GM23338 (cell line): Measurements from ENCODE around the gene LGALS7.

Experiments
- CREB1 ChIP-seq: fragments of 250-450 bp; sonication (Bioruptor Pico); IDR thresholded peaks from 2 replicates; pipeline ENCODE4 v1.5.0; 2020; ENCODE audit warnings: low read depth, mild to moderate bottlenecking, moderate library complexity
- EZH2 ChIP-seq: fragments of 200-600 bp; sonication (generic); IDR thresholded peaks from one replicate; pipeline ENCODE4 v1.8.0; 2017; ENCODE audit warnings: antibody characterized with exemption, mild to moderate bottlenecking, low read depth; ENCODE audit not compliant: unreplicated experiment
- EZH2phosphoT487 ChIP-seq: fragments of 200-600 bp; sonication (generic); IDR thresholded peaks from one replicate; pipeline ENCODE4 v1.8.1; 2018; ENCODE audit warnings: antibody characterized with exemption; ENCODE audit not compliant: unreplicated experiment
- JUNB ChIP-seq: IDR thresholded peaks from one replicate; pipeline ENCODE4 v1.6.1; 2016; ENCODE audit warnings: antibody characterized with exemption; ENCODE audit not compliant: unreplicated experiment
- NANOG ChIP-seq: IDR thresholded peaks from 2 replicates; pipeline ENCODE4 v1.6.1; 2016; ENCODE audit warnings: antibody characterized with exemption, borderline replicate concordance
- POLR2AphosphoS5 ChIP-seq: IDR thresholded peaks from 2 replicates; pipeline ENCODE4 v1.6.1; 2016; ENCODE audit warnings: antibody characterized with exemption, low read depth
- ZNF331 ChIP-seq: fragments of 250-450 bp; sonication (Bioruptor Pico); IDR thresholded peaks from 2 replicates; pipeline ENCODE4 v1.5.0; 2020; ENCODE audit warnings: low read depth, mild to moderate bottlenecking, moderate library complexity
- TF ChIP-seq, protein P1 (sequence below), 2 experiments: fragments of 200-600 bp in 1 of 2; sonication (generic) in 1 of 2; conservative IDR thresholded peaks; 2 replicates each; pipeline versions ENCODE4 v1.5.1 to v1.6.1; 2016 to 2017; ENCODE audit warnings: antibody characterized with exemption in 2 of 2, low read depth in 2 of 2, mild to moderate bottlenecking in 2 of 2, moderate library complexity in 1 of 2
- TF ChIP-seq, protein P2 (sequence below): IDR thresholded peaks from one replicate; pipeline ENCODE4 v1.6.1; 2018; ENCODE audit warnings: antibody characterized with exemption; ENCODE audit not compliant: unreplicated experiment
- TF ChIP-seq, protein P3 (sequence below): fragments of 250-450 bp; sonication (Bioruptor Pico); IDR thresholded peaks from 2 replicates; pipeline ENCODE4 v1.5.0; 2020; ENCODE audit warnings: mild to moderate bottlenecking, moderate library complexity

DNA sequence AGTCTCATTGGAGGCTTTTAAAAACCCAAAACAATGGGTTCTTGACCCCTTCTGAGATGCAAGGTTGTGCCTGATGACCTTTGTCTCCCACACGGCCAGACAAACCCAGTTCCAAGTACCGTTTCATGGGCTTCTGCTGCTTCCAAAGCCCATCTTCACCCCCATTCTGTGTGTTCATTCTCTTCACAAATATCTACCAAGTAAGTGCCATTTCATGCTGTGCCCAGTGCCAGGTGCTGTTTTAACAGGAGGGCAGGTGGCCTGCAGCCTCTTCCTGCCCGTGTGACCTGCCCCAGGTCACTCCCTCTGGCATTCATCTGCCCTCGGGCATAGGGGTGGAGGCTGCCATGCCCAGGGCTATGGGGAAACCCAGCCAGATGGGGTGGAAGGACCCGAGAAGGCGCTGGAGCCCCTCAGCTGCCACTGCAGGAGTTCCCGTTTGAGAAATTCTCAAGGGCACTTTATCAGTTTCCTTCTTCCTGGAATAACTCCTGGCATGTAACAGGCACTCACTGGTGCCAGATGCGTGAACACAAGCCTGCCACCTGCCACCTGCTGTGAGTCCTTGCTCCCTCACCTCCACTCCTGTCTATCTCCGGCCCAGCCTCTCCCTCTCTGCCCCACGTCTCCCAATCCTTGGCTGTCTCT is 41.5 kb downstream of the LGALS7 start:
- TF ChIP-seq EZH2phosphoT487: no peak
- TF ChIP-seq, protein P1, sequence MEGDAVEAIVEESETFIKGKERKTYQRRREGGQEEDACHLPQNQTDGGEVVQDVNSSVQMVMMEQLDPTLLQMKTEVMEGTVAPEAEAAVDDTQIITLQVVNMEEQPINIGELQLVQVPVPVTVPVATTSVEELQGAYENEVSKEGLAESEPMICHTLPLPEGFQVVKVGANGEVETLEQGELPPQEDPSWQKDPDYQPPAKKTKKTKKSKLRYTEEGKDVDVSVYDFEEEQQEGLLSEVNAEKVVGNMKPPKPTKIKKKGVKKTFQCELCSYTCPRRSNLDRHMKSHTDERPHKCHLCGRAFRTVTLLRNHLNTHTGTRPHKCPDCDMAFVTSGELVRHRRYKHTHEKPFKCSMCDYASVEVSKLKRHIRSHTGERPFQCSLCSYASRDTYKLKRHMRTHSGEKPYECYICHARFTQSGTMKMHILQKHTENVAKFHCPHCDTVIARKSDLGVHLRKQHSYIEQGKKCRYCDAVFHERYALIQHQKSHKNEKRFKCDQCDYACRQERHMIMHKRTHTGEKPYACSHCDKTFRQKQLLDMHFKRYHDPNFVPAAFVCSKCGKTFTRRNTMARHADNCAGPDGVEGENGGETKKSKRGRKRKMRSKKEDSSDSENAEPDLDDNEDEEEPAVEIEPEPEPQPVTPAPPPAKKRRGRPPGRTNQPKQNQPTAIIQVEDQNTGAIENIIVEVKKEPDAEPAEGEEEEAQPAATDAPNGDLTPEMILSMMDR (conservative IDR thresholded peaks at IDR 0.05; ENCODE audit: low read depth in 2 of 2): no peak
- no peak for TF ChIP-seq POLR2AphosphoS5
- TF ChIP-seq, protein P2, sequence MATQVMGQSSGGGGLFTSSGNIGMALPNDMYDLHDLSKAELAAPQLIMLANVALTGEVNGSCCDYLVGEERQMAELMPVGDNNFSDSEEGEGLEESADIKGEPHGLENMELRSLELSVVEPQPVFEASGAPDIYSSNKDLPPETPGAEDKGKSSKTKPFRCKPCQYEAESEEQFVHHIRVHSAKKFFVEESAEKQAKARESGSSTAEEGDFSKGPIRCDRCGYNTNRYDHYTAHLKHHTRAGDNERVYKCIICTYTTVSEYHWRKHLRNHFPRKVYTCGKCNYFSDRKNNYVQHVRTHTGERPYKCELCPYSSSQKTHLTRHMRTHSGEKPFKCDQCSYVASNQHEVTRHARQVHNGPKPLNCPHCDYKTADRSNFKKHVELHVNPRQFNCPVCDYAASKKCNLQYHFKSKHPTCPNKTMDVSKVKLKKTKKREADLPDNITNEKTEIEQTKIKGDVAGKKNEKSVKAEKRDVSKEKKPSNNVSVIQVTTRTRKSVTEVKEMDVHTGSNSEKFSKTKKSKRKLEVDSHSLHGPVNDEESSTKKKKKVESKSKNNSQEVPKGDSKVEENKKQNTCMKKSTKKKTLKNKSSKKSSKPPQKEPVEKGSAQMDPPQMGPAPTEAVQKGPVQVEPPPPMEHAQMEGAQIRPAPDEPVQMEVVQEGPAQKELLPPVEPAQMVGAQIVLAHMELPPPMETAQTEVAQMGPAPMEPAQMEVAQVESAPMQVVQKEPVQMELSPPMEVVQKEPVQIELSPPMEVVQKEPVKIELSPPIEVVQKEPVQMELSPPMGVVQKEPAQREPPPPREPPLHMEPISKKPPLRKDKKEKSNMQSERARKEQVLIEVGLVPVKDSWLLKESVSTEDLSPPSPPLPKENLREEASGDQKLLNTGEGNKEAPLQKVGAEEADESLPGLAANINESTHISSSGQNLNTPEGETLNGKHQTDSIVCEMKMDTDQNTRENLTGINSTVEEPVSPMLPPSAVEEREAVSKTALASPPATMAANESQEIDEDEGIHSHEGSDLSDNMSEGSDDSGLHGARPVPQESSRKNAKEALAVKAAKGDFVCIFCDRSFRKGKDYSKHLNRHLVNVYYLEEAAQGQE: no peak
- TF ChIP-seq EZH2: no peak
- no peak for TF ChIP-seq CREB1
- no peak for TF ChIP-seq JUNB
- TF ChIP-seq ZNF331 (CRISPR knock-in tag): no peak
- TF ChIP-seq, protein P3, sequence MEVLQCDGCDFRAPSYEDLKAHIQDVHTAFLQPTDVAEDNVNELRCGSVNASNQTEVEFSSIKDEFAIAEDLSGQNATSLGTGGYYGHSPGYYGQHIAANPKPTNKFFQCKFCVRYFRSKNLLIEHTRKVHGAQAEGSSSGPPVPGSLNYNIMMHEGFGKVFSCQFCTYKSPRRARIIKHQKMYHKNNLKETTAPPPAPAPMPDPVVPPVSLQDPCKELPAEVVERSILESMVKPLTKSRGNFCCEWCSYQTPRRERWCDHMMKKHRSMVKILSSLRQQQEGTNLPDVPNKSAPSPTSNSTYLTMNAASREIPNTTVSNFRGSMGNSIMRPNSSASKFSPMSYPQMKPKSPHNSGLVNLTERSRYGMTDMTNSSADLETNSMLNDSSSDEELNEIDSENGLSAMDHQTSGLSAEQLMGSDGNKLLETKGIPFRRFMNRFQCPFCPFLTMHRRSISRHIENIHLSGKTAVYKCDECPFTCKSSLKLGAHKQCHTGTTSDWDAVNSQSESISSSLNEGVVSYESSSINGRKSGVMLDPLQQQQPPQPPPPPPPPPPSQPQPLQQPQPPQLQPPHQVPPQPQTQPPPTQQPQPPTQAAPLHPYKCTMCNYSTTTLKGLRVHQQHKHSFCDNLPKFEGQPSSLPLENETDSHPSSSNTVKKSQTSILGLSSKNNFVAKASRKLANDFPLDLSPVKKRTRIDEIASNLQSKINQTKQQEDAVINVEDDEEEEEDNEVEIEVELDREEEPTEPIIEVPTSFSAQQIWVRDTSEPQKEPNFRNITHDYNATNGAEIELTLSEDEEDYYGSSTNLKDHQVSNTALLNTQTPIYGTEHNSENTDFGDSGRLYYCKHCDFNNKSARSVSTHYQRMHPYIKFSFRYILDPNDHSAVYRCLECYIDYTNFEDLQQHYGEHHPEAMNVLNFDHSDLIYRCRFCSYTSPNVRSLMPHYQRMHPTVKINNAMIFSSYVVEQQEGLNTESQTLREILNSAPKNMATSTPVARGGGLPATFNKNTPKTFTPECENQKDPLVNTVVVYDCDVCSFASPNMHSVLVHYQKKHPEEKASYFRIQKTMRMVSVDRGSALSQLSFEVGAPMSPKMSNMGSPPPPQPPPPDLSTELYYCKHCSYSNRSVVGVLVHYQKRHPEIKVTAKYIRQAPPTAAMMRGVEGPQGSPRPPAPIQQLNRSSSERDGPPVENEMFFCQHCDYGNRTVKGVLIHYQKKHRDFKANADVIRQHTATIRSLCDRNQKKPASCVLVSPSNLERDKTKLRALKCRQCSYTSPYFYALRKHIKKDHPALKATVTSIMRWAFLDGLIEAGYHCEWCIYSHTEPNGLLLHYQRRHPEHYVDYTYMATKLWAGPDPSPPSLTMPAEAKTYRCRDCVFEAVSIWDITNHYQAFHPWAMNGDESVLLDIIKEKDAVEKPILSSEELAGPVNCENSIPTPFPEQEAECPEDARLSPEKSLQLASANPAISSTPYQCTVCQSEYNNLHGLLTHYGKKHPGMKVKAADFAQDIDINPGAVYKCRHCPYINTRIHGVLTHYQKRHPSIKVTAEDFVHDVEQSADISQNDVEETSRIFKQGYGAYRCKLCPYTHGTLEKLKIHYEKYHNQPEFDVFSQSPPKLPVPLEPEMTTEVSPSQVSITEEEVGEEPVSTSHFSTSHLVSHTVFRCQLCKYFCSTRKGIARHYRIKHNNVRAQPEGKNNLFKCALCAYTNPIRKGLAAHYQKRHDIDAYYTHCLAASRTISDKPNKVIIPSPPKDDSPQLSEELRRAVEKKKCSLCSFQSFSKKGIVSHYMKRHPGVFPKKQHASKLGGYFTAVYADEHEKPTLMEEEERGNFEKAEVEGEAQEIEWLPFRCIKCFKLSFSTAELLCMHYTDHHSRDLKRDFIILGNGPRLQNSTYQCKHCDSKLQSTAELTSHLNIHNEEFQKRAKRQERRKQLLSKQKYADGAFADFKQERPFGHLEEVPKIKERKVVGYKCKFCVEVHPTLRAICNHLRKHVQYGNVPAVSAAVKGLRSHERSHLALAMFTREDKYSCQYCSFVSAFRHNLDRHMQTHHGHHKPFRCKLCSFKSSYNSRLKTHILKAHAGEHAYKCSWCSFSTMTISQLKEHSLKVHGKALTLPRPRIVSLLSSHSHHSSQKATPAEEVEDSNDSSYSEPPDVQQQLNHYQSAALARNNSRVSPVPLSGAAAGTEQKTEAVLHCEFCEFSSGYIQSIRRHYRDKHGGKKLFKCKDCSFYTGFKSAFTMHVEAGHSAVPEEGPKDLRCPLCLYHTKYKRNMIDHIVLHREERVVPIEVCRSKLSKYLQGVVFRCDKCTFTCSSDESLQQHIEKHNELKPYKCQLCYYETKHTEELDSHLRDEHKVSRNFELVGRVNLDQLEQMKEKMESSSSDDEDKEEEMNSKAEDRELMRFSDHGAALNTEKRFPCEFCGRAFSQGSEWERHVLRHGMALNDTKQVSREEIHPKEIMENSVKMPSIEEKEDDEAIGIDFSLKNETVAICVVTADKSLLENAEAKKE (CRISPR knock-in tag): no peak
- no peak for TF ChIP-seq NANOG
